Vagina (tissue), 2 donors: ENCODE results near the gene SLC5A10.

Experiments used
- CTCF ChIP-seq, 3 experiments: fragments of 450-650 bp in 2 of 3; fragments of 200-600 bp in 1 of 3; sonication (generic) in 1 of 3; IDR thresholded peaks; one replicate each; pipeline ENCODE4 v1.5.1; 2017 to 2019; ENCODE audit warnings: antibody characterized with exemption in 3 of 3, mild to moderate bottlenecking in 2 of 3, moderate library complexity in 2 of 3
- POLR2A ChIP-seq, 2 donors: fragments of 450-650 bp; IDR thresholded peaks; one replicate each; pipeline ENCODE4 v1.6.1; 2017; ENCODE audit warnings: antibody characterized with exemption in 2 of 2, mild to moderate bottlenecking in 2 of 2, moderate library complexity in 2 of 2

DNA sequence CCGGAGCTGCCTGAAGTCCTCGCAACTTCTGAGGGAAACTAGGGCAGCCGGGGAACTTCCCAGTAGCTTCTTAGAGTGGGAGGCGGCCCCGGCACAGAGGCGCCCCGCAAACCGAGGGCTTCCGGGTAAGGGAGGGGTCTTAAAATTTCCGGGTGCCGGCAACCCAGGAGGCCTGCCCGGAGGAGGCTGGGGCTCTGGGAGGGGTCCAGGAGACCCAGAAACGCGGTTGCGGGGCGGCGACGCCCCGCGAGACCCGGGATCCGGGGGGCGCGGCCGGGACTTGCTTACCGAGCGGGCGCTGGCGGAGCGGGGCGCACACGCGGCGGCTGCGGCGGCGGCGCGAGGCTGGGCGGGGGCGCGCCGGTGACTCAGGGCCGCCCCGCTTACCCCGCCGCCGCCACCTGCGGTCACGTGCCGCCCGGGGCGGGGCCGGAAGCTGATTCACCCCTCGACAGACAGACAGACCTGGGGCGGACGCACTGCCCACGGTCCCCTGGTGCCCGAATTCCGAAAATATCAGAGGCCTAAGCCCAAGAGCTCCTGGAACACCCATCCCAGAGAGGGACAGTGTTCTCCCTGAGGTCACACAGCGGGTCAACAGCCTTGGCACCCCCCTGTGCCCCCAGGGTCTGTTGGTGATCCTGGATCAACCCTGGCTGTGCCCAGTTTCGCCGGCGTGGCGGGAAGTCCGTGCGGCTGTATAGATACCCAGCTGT is 52.6 kb downstream of the SLC5A10 start, which contains the start of gene FAM83G:
- TF ChIP-seq CTCF (IDR thresholded peaks at IDR 0.05) (no peak), POLR2A (IDR thresholded peaks at IDR 0.05) (peak in 1 of 2 donors; percentile 30)
